NCI-H2227 treated with DMSO at 0.1 percent for 48 hours (cell line): ENCODE results near the gene ZNF613.
"Not testable (repeated sequence)": the region's sequence is repeated elsewhere in the genome, so short reads cannot be mapped to it uniquely, and the experiment has no call there.

Source experiments
- DNase-seq: peaks from one replicate; lab custom pipeline; 2025; lab: John Stamatoyannopoulos, UW

ZNF613 gene

GRCh38 chr19:51944798-51945552, 17.7 kb downstream of the ZNF613 start:
- no peak for DNase-seq

GRCh38 chr19:51946602-51947001, 19.3 kb downstream of the ZNF613 start:
- DNase-seq = no peak

- DNase-seq = no peak
These were observed 21.7 kb downstream of the ZNF613 start for GRCh38 chr19:51948975-51949374.

- not testable (repeated sequence) for DNase-seq
These were observed 30.6 kb downstream of the ZNF613 start for GRCh38 chr19:51957846-51958245.

GRCh38 chr19:51959791-51960190, 32.5 kb downstream of the ZNF613 start:
- DNase-seq = no peak

- DNase-seq = not testable (repeated sequence)
These were observed 33.5 kb downstream of the ZNF613 start for GRCh38 chr19:51960621-51961233.

- no peak for DNase-seq
These were observed 38.3 kb downstream of the ZNF613 start for GRCh38 chr19:51965583-51965982.

GRCh38 chr19:51970718-51971117, 43.4 kb downstream of the ZNF613 start:
- DNase-seq = no peak

GRCh38 chr19:51971624-51972023, 44.4 kb downstream of the ZNF613 start:
- no peak for DNase-seq

GRCh38 chr19:51975787-51976186, 48.5 kb downstream of the ZNF613 start:
- DNase-seq = not testable (repeated sequence)

GRCh38 chr19:51976852-51977251, 49.6 kb downstream of the ZNF613 start:
- DNase-seq = no peak

GRCh38 chr19:51977346-51977745, 50.1 kb downstream of the ZNF613 start:
- no peak for DNase-seq

GRCh38 chr19:51978882-51979281, 51.6 kb downstream of the ZNF613 start:
- DNase-seq = no peak

- DNase-seq = no peak
These were observed 53.0 kb downstream of the ZNF613 start for GRCh38 chr19:51980116-51980736.

- DNase-seq = not testable (repeated sequence)
These were observed 53.7 kb downstream of the ZNF613 start for GRCh38 chr19:51980926-51981325.

GRCh38 chr19:51983361-51983760, 56.1 kb downstream of the ZNF613 start:
- no peak for DNase-seq

- peak; percentile 76 for DNase-seq
These were observed 59.3 kb downstream of the ZNF613 start, which contains the start of gene ZNF350 for GRCh38 chr19:51986309-51987291. Gene ZNF350 (minus strand): TSS chr19:51986840. CDS start chr19:51974360, 12,480 bp downstream.

GRCh38 chr19:51993422-51993821, 66.2 kb downstream of the ZNF613 start:
- no peak for DNase-seq

- DNase-seq = no peak
These were observed 66.9 kb downstream of the ZNF613 start for GRCh38 chr19:51994048-51994644.
